IMR-90 (cell line): ENCODE results near the gene GLIPR1L2. TPM values are rescaled to one million over a fixed set of nuclear protein-coding genes. Genes with fewer than 3 reads are reported as not detected.

ENCODE experiments used
- ATAC-seq: fragments of 200-7000 bp; cut with Tn5 transposase; 2 replicates; pipeline ENCODE4 v1.9.1; 2020; ENCODE audit warnings: low read depth, mild to moderate bottlenecking, moderate library complexity
- BruUV-seq: library from RNA; stranded (reverse); fragments of 400-500 nt; replicated peaks from 2 replicates; lab custom pipeline; 2021; lab: Mats Ljungman, UMichigan
- CTCF ChIA-PET: fragments of 300-600 bp; formaldehyde crosslinking; extraction: SDS; loops from one replicate; lab custom pipeline; 2021; ENCODE audit warnings: antibody characterized with exemption; lab: Yijun Ruan, JAX
- POLR2A ChIA-PET: fragments of 300-600 bp; sonication (Branson Sonifier 250); formaldehyde crosslinking; loops from one replicate; lab custom pipeline; 2022; ENCODE audit warnings: antibody characterized with exemption; ENCODE audit not compliant: unreplicated experiment; lab: Charles Lee
- DNase-seq: peaks from one replicate; pipeline ENCODE4 v3.0.0; 2013
- H2AFZ ChIP-seq: replicated peaks from 2 replicates; pipeline ENCODE3; 2013; ENCODE audit warnings: low read length, mild to moderate bottlenecking; ENCODE audit not compliant: poor library complexity
- H2AK5ac ChIP-seq: 2 replicates; pipeline ENCODE4 v1.6.1; 2013; ENCODE audit warnings: low read depth, low read length, inconsistent platforms
- H2AK9ac ChIP-seq: replicated peaks from 2 replicates; pipeline ENCODE3; 2013; ENCODE audit warnings: mild to moderate bottlenecking, low read depth, low read length, moderate library complexity; ENCODE audit not compliant: poor library complexity
- H2BK120ac ChIP-seq: 2 replicates; pipeline ENCODE4 v1.6.1; 2013; ENCODE audit warnings: low read depth, low read length, inconsistent platforms
- H2BK15ac ChIP-seq: 3 replicates; pipeline ENCODE4 v1.6.1; 2013; ENCODE audit warnings: low read depth, low read length, inconsistent platforms
- H2BK20ac ChIP-seq: 2 replicates; pipeline ENCODE4 v1.6.1; 2013; ENCODE audit warnings: low read depth, mild to moderate bottlenecking, inconsistent platforms, low read length, moderate library complexity
- H2BK5ac ChIP-seq: 2 replicates; pipeline ENCODE4 v1.6.1; 2013; ENCODE audit warnings: mild to moderate bottlenecking, low read depth, low read length, inconsistent platforms; ENCODE audit not compliant: poor library complexity, severe bottlenecking
- H3K14ac ChIP-seq: replicated peaks from 2 replicates; pipeline ENCODE4 v1.6.1; 2013; ENCODE audit warnings: low read depth, low read length, inconsistent platforms
- H3K18ac ChIP-seq: 2 replicates; pipeline ENCODE4 v1.6.1; 2013; ENCODE audit warnings: low read depth, low read length, control low read depth
- H3K23ac ChIP-seq: 2 replicates; pipeline ENCODE4 v1.6.1; 2013; ENCODE audit warnings: low read depth, low read length, inconsistent platforms
- H3K27ac ChIP-seq: 2 replicates; pipeline ENCODE4 v1.5.1; 2013; ENCODE audit warnings: mild to moderate bottlenecking, control low read depth, low read length; ENCODE audit not compliant: insufficient read depth
- H3K27me3 ChIP-seq: 2 replicates; pipeline ENCODE4 v1.6.1; 2013; ENCODE audit warnings: low read length; ENCODE audit not compliant: control insufficient read depth, insufficient read depth
- H3K36me3 ChIP-seq: 2 replicates; pipeline ENCODE4 v1.6.1; 2013; ENCODE audit warnings: low read length, mixed read lengths; ENCODE audit not compliant: control insufficient read depth, insufficient read depth
- H3K4ac ChIP-seq: 2 replicates; pipeline ENCODE4 v1.6.1; 2013; ENCODE audit warnings: low read depth, low read length, inconsistent platforms
- H3K4me1 ChIP-seq: 2 replicates; pipeline ENCODE4 v1.6.1; 2013; ENCODE audit warnings: low read length, mixed read lengths; ENCODE audit not compliant: control insufficient read depth, insufficient read depth
- H3K4me2 ChIP-seq: 2 replicates; pipeline ENCODE4 v1.6.1; 2013; ENCODE audit warnings: low read depth, mild to moderate bottlenecking, control low read depth, low read length, moderate library complexity
- H3K4me3 ChIP-seq: 2 replicates; pipeline ENCODE4 v1.5.1; 2013; ENCODE audit warnings: low read depth, mild to moderate bottlenecking, control low read depth, low read length, moderate library complexity; ENCODE audit not compliant: insufficient read depth
- H3K56ac ChIP-seq: 2 replicates; pipeline ENCODE4 v1.6.1; 2013; ENCODE audit warnings: low read length, inconsistent platforms; ENCODE audit not compliant: insufficient read depth; ENCODE audit errors: extremely low read depth
- H3K79me1 ChIP-seq, 2 experiments: 2 replicates each; pipeline ENCODE4 v1.6.1; 2013; ENCODE audit warnings: low read length in 2 of 2, inconsistent platforms in 1 of 2, low read depth in 1 of 2
- H3K9ac ChIP-seq: 2 replicates; pipeline ENCODE4 v1.6.1; 2013; ENCODE audit warnings: low read depth, low read length, control low read depth
- H3K9me1 ChIP-seq: 2 replicates; pipeline ENCODE4 v1.6.1; 2013; ENCODE audit warnings: low read length, inconsistent platforms; ENCODE audit not compliant: insufficient read depth
- H3K9me3 ChIP-seq: 2 replicates; pipeline ENCODE4 v1.6.1; 2013; ENCODE audit warnings: low read length; ENCODE audit not compliant: control insufficient read depth, insufficient read depth
- H4K20me1 ChIP-seq: 2 replicates; pipeline ENCODE4 v1.6.1; 2013; ENCODE audit warnings: low read length, inconsistent platforms; ENCODE audit not compliant: insufficient read depth
- H4K5ac ChIP-seq: 2 replicates; pipeline ENCODE4 v1.6.1; 2013; ENCODE audit warnings: mild to moderate bottlenecking, low read depth, low read length, control low read depth
- H4K8ac ChIP-seq, 2 experiments: 2 replicates each; pipeline ENCODE4 v1.6.1; 2013; ENCODE audit warnings: low read depth in 2 of 2, low read length in 2 of 2, control low read depth in 1 of 2, inconsistent platforms in 1 of 2
- H4K91ac ChIP-seq: 2 replicates; pipeline ENCODE4 v1.6.1; 2013; ENCODE audit warnings: low read depth, low read length, inconsistent platforms; ENCODE audit not compliant: insufficient read depth
- CEBPB ChIP-seq: IDR thresholded peaks from 2 replicates; pipeline ENCODE4 v1.6.1; 2012; ENCODE audit warnings: low read depth, low read length, improper control_type of control experiment
- ELK1 ChIP-seq: fragments of 150-350 bp; IDR thresholded peaks from 2 replicates; pipeline ENCODE4 v1.6.1; 2016; ENCODE audit warnings: low read depth, mild to moderate bottlenecking, low read length, moderate library complexity, borderline replicate concordance
- FOS ChIP-seq: fragments of 150-350 bp; IDR thresholded peaks from 2 replicates; pipeline ENCODE4 v1.6.1; 2016; ENCODE audit warnings: low read depth, low read length
- MXI1 ChIP-seq: IDR thresholded peaks from 2 replicates; pipeline ENCODE4 v1.6.1; 2012; ENCODE audit warnings: low read depth, mild to moderate bottlenecking, low read length, moderate library complexity, borderline replicate concordance
- RAD21 ChIP-seq: IDR thresholded peaks from 2 replicates; pipeline ENCODE4 v1.6.1; 2012; ENCODE audit warnings: low read length, improper control_type of control experiment
- RCOR1 ChIP-seq: IDR thresholded peaks from 2 replicates; pipeline ENCODE4 v1.6.1; 2012; ENCODE audit warnings: mild to moderate bottlenecking, low read length, improper control_type of control experiment; ENCODE audit not compliant: insufficient replicate concordance
- WGBS, 2 experiments: methylation state at CpG; one replicate each; pipeline versions ENCODE4 v1.1.5 to v1.1.7; 2013; ENCODE audit warnings: missing lambda C conversion rate in 2 of 2; ENCODE audit not compliant: insufficient read length in 1 of 2; ENCODE audit errors: extremely low coverage in 2 of 2; 5-methylcytosine and 5-hydroxymethylcytosine counted together
- dilution Hi-C: fragments of 300-500 bp; cut with HindIII; formaldehyde crosslinking; loops from one replicate; pipeline ENCODE4 v1.14.3; 2018; ENCODE audit warnings: low sequenced_read_pairs; ENCODE audit not compliant: unreplicated experiment
- in situ Hi-C: fragments of 300-500 bp; cut with MboI; formaldehyde crosslinking; loops from 3 replicates; pipeline ENCODE4 v1.14.3; 2019; ENCODE audit warnings: low sequenced_read_pairs, inconsistent platforms, mixed read lengths
- intact Hi-C: fragments of 100-400 bp; cut with micrococcal nuclease; formaldehyde crosslinking; loops from 2 replicates; pipeline ENCODE4 v1.10.0; 2022
- polyA plus RNA-seq, 3 experiments: library from polyadenylated mRNA; depleted of rRNA; stranded (reverse); fragments of >200 nt; gene quantifications; 2 replicates each; pipeline ENCODE4 v1.2.3, GENCODE V29; 2012; ENCODE audit warnings: low replicate concordance in 1 of 3
- total RNA-seq: library from RNA; depleted of rRNA; stranded (reverse); fragments of >200 nt; gene quantifications from 2 replicates; pipeline ENCODE4 v1.2.3, GENCODE V29; 2012

The GLIPR1L2 gene
- total and polyA plus RNA-seq, 2 of the 4 experiments (the other 2 are of a cell fraction): 0.07 TPM; not detected in 1

- no peaks in the 10 kb centered on the region for H3K9me1 ChIP-seq
- no peak overlapping the region for H2AFZ ChIP-seq
- no TSS peak for BruUV-seq
- H4K8ac ChIP-seq: no peak overlapping the region
- H3K56ac ChIP-seq: no peak overlapping the region
- no peak overlapping the region for H2BK20ac ChIP-seq
- ChIA-PET CTCF (no interaction called here), POLR2A (no interaction called here)
- ATAC-seq (no peak), DNase-seq (no peak)
- H4K91ac ChIP-seq: no peak overlapping the region
- no peaks in the 10 kb centered on the region for H4K20me1 ChIP-seq
- dilution Hi-C loops: no loop called here
- no peak overlapping the region for H2BK15ac ChIP-seq
- no peak overlapping the region for H2AK9ac ChIP-seq
- H3K9ac ChIP-seq: no peak overlapping the region
- H3K23ac ChIP-seq: no peak overlapping the region
- WGBS, 2 experiments: no CpG with 5 or more reads among the region's 1 CpG
- no peak overlapping the region for H3K4me2 ChIP-seq
- H3K27me3 ChIP-seq: no peaks in the 10 kb centered on the region; the same call in 1 of the 2 replicates
- no peak overlapping the region for H3K14ac ChIP-seq
- H3K27ac ChIP-seq: no peak overlapping the region
- no peak overlapping the region for H3K18ac ChIP-seq
- in situ Hi-C loops: no loop called here
- H2BK5ac ChIP-seq: no peak overlapping the region
- no peaks in the 10 kb centered on the region for H3K36me3 ChIP-seq
- H3K79me1 ChIP-seq: no peaks in the 10 kb centered on the region
- no peaks in the 10 kb centered on the region for H3K9me3 ChIP-seq
- peaks cover 1% of the 10 kb centered on the region; the same call in 1 of the 2 replicates for H3K4me1 ChIP-seq
- H2AK5ac ChIP-seq: no peak overlapping the region
- TF ChIP-seq RCOR1: no peak
- TF ChIP-seq RAD21: no peak
- no peak for TF ChIP-seq CEBPB
- TF ChIP-seq ELK1: no peak
- no peak for TF ChIP-seq FOS
- TF ChIP-seq MXI1: no peak
- intact Hi-C loops: no loop called here
- no peak overlapping the region for H4K5ac ChIP-seq
- H2BK120ac ChIP-seq: no peak overlapping the region
- no peak overlapping the region for H3K4me3 ChIP-seq
- H3K4ac ChIP-seq: no peak overlapping the region
These were observed 29.5 kb upstream of the GLIPR1L2 start for GRCh38 chr12:75361408-75361807.
